Activated effector memory CD4-positive, alpha-beta T cell treated with Interleukin-2 at 50 U/mL for 16 hours (primary cell): ENCODE results near the gene TSPAN17.

ENCODE experiments used
- DNase-seq: peaks from one replicate; pipeline ENCODE4 v3.0.0-alpha.2; 2020

TSPAN17 gene

GRCh38 chr5:176661676-176662075, 14.4 kb downstream of the TSPAN17 start:
- no peak for DNase-seq

- DNase-seq = no peak
These were observed 15.4 kb downstream of the TSPAN17 start for GRCh38 chr5:176662371-176663333.

DNA sequence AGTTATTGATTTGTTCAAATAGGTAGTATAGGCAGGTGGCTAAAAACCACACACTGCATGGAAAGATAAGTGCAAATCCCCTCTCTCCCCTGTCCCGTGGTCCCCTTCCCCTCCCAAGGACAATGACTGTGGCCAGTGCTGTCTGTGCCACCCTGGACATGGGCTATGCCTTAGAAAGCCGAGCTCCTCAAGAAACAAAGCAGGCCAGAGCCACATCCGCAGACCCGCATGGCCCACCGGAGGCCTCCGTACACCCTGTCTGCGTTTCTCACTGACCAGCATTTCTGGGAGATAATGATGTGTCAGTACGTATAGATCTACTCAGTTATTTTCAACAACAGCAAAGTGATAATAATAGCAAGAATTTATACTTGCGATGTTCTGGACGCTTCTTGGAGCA, 16.3 kb downstream of the TSPAN17 start:
- DNase-seq = no peak

GRCh38 chr5:176664479-176664878, 17.2 kb downstream of the TSPAN17 start:
- no peak for DNase-seq

DNA sequence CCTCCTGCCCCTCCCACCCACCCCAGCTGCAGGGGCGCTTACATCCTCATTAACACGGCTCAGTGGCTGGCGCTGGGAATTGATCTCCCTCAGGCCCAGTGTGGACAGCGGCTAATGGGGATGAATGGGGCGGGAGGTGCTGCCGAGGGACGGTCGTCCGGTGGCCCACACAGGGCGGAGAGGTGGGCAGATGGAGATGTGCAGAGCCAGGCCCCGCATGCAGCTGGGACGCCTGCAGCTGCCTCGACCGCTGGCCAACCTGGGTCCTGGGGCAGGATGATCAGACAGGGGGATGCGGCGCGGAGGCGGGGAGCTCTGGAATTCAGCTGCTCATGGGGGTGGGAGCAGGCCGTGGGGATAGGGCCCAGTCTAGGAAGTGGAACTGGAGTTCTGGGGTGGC, 17.6 kb downstream of the TSPAN17 start:
- no peak for DNase-seq

- DNase-seq = no peak
These were observed 18.2 kb downstream of the TSPAN17 start for GRCh38 chr5:176665517-176665916.

DNA sequence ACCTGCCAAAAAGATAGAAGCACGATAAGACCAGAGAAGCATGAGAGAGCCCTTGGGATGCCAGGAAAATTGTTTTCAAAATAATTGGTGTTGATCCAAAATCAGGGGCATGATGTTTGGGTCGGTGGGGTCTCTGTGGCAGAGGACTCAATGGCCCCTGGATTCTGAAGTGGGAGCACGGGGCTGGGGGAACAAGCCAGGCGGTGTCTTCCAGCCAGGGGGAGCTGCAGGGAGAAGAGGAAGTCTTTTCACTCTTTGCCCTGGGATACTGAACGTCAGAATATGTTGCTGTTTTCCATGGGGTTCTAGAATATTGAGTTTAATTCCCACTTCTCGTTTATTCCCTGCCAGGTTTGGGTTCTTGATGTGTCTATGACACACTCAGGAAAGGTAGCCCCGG, 20.4 kb downstream of the TSPAN17 start:
- DNase-seq = no peak

DNA sequence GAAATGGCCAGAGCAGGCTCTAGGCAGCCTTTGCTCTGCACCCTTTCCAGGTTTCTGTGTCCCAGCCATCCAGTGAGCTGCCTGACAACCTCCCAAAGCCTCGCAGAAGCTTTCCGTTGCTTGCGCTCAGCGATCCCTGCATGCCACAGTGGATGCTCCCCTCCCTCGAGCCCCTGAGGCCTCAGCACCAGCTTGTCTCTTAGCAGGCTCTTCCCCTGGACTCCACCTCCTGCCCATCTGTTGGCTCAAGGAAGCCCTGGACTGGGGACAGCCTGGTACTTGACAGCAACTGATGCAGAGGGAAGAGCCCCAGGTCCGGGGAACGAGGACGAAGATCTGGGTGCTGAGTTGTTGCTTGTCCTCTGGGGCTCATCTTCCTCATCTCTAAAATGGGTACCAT, 23.2 kb downstream of the TSPAN17 start:
- DNase-seq = no peak

GRCh38 chr5:176671399-176671798, 24.1 kb downstream of the TSPAN17 start:
- no peak for DNase-seq

- DNase-seq = no peak
These were observed 24.8 kb downstream of the TSPAN17 start for GRCh38 chr5:176671890-176672747.

GRCh38 chr5:176673651-176674583, 26.6 kb downstream of the TSPAN17 start:
- DNase-seq = no peak

- DNase-seq = no peak
These were observed 27.5 kb downstream of the TSPAN17 start for GRCh38 chr5:176674799-176675198.

- no peak for DNase-seq
These were observed 28.5 kb downstream of the TSPAN17 start for GRCh38 chr5:176675676-176676360.

DNA sequence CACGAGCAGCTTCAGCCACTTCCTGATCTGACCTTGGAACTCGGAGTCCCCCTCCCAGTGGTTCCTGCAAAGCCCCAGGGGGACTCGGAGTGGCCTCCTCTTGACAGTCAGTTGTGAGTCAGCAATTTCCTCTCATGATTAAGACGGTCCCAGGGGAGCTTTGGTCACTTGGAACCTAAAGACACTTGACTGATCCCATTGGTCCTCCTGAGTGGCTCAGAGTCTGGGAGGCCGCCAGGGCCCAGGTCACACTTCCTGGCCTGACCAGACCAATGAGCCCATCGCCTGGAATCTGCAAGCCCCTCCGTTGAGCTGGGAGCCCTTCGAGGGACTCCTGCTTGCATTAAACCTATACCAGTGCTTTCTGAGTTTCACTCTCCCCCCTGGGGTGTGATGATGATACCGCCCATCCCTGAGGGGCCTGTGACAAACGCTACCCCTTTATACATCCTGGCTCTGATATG, 29.1 kb downstream of the TSPAN17 start:
- DNase-seq = no peak

- DNase-seq = no peak
These were observed 30.1 kb downstream of the TSPAN17 start for GRCh38 chr5:176677209-176677939.

- no peak for DNase-seq
These were observed 31.3 kb downstream of the TSPAN17 start for GRCh38 chr5:176678584-176678983.

- DNase-seq = no peak
These were observed 32.3 kb downstream of the TSPAN17 start for GRCh38 chr5:176679365-176680225.

- DNase-seq = no peak
These were observed 32.9 kb downstream of the TSPAN17 start for GRCh38 chr5:176680226-176680563.

GRCh38 chr5:176682016-176682531, 34.8 kb downstream of the TSPAN17 start:
- DNase-seq = no peak

GRCh38 chr5:176685010-176685409, 37.7 kb downstream of the TSPAN17 start:
- no peak for DNase-seq
